CD1c-positive myeloid dendritic cell (primary cell): ENCODE results near the gene SLC6A4.

Experiments used
- DNase-seq: peaks from one replicate; pipeline ENCODE4 v3.0.0-alpha.2; 2016; ENCODE audit errors: extremely low spot score

The SLC6A4 gene

DNA sequence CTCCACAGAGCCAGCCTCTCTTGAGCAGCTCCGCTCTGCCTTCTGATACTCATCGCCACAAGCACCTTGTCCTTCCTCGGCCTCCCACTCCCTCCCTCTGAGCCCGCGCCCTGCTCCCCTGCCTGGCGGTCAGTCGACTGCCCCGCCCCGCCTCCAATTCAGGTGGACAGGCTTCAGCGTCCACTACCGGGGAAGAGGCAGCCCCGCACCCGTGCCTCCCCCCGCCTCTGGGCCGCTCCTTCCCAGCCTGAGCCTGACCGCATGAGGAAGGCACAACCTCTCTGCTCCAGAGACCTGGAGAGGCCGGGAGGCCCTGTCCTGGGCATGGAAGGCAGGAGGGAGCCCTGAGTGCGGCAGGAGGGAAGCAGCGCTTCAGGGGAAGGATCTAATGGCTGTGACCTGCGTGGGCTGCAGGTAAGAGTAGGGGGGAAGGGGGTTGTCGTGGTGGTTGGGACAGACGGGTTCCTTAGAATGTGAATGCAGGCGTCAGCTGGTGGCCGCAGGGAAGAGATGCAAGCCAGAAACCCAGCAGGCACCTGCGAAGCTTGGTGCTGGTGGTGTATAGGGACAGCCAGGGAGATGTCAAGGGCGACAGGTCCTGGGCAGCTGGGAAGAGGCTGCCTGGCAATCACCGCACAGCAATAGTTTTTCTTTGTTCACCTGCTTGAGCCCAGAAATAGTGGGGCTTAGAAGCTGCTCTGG lies 3.0 kb upstream of the SLC6A4 start:
- no peak for DNase-seq

DNA sequence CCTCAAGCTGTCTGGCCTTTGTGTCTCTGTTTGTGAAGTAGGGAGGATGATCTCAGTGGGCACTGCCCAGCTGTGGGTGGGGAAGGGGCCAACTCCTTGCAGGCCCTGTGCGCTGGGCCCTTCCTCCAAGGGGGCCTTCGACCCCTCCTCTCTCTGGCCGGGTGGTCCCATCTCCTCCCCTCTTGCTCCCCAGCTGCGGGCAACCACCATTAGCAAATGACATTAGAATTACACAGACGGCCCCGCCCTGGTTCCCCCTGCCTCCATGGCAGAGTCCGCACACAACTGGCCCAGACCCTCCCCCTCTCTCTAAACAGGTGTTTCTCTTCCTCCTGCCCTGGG lies 2.5 kb upstream of the SLC6A4 start:
- DNase-seq, result no peak

DNA sequence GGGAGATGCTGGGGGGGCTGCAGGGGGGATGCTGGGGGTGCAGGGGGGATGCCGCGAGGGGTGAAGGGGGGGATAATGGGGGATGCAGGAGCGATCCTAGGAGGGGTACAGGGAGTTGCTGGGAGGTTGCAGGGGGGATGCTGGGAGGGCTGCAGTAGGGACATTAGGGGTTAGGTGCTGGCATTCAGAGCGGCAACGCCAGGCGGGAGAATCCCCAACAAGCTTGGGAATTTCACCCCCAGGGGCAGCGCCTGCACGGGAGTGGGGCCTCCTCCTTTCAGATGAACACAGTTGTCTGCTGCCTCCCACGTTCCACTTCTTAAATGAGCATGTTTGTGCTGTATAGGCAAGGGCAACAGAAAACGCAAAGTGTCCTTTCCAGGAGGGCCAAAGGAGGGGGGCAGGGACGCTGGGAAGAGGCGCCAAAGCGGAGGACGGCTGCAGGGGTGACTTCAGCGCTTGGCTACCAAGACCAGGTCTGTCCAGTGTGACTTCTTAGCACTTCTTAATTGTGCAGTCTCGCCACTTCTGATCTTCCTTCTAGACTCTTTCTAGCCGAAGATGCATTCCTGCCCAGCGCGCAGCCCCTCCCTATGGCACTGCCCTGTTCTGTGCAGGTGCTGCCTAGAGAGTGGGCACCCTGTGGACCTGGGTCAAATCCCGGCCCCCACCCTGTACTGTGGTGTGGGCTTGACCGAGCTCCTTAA lies 2.0 kb upstream of the SLC6A4 start:
- DNase-seq, result no peak

DNA sequence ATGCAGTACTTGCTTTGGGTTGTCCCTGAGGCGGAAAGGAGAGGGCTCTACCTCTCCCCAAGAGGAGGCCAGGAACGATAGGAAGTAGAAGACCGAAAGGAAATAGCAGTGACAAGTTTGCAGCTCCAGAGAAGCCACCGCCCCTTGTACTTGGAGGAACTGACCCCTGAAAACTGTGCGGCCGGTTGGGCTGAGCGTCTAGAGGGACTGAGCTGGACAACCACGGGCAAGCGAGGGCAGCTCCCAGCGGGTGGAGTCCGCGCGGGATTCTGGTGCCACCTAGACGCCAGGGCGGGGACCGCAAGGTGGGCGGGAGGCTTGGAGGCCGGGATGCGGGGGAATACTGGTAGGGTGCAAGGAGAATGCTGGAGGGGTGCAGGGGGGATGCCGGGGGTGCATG lies 1.3 kb upstream of the SLC6A4 start:
- peak; percentile 48 for DNase-seq

DNA sequence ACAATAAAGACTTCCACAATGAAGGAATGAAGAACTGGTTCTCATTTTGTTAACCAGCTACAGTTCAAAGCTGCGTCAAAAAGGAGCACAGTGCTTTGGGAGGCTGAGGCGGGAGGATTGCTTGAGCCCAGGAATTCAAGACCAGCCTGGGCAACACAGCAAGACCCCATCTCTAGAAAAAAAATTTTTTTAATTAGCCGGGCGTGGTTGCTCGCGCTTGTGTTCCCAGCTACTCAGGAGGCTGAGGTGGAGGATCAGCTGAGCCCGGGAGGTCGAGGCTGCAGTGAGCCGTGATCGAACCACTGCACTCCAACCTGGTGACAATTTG lies 764 bp upstream of the SLC6A4 start:
- no peak for DNase-seq

DNA sequence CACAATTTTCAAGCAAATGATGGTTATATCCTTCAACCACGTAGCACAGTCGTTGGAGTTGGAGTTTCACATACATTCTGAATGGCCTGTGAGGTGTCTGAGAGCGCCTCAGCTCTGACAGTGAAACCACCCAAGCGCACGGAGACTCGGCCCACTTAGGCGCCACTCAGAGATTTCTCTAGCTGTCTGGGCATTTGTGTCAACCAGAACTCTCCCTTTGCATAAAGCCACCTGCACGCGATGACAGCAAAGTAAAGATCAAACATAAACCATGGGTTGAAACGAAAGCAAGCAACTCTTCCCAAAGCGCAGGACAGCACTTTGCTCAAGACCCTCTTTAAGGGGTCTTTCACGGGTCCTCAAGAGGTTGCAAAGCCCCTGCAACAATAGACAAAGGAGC lies 533 bp downstream of the SLC6A4 start:
- no peak for DNase-seq

DNA sequence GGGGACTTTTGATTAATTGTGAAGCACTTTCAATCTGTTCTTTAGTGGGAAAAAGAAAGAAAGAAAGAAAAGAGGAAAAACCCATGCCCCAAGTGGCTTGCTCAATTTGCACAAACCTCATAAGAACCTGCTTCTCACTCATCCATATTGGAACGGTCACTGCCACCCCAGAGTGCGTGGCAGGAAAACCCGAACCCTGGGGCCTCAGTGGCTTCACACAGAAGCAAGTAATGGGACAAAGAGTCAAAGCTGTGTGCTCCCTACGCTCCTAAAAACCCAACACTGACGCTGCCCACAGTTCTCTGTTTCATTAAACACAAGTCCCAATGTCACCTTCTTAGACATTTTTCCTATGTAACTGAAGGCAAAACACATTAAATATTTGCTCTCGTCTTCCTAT lies 1.2 kb downstream of the SLC6A4 start:
- no peak for DNase-seq

DNA sequence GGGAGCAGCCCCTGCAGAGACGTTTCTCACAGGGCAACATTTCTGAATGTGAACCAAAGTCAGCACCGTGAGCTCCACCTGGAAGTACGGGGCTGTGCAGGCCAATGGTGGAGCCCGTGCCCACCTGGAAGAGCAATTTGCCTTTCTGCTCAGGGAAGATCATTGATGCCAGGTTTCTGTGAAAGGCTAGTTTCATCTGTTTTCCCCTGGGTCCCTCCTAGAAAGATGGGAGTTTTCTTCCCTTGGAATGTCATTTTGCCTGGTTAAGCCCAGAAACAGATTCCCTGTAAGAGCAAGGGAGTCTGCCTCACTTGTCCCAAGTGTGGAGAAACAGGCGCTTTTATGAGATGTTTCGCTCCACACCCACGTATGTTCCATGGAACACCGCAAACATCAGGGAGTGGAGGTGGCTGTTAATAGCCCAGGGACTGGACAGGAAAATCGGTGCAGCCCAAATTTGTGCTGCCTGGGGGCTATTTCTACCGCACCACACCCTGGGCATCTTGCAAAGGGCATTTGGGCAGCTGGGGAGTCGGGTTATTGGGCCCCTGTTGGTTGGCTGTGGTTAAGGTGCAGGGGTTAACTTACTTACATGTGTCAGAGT lies 2.6 kb downstream of the SLC6A4 start:
- no peak for DNase-seq

DNA sequence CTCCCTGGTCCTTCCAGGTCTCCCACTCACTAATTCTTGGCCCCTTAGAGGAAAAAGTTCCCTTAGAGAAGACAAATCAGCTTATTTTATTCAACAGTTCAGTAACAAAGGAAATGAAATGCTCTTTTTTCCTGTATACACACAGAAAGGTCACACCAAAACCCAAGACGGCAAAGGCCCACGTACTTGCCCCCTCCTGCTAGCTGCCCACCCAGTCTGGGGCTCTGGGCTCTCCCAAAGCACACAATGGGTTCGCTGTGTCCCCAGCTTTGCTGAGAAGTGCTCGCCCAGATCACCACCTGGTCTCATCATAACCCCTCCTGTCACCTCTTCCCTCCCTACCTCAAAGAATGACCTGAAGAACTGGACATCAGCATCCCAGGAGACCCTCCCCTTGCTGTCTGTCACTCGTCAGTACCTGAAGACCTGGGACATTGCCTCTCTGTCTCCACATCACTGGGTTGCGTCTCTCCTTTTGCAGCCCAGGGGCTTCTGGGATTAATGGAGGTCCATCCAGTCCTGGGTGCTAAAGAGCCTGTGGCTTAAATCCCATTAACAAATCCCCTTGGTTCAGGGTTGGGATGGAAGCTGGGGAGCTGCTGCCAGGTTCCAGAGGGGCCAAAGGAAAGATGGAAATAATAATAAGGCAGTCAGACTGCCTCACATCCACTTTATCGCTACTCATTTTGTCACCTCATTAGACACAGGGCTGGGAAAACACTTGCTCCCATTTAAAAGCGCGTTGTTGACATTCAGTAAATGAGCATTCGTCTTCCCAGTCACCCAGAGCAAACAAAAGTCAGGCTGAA lies 3.3 kb downstream of the SLC6A4 start:
- no peak for DNase-seq

DNA sequence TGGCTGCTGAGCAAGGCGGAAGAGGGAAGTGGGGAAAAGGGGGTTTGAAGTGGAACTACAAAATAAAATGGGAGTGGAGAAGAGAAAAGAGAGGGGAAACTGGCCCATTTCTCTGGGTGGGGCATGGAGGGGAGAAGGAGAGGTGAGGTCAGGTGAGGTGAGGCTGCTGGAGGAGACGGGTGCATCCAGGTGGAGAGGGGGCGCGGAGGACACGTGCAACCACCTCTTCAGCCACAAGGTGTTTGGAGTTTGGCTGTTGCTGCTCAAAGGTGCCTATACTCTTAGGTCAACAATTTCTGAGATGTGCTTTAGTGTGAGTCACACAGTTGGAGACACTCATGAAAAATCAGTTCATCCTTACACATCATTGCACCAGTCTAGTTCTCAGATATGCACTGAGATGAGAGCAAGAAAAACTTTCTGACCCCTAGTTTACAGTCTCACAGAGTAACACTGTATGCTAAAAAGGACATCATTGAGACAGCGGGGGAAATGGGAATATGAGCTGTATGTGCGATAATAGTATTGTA lies 4.8 kb downstream of the SLC6A4 start:
- DNase-seq, result no peak

DNA sequence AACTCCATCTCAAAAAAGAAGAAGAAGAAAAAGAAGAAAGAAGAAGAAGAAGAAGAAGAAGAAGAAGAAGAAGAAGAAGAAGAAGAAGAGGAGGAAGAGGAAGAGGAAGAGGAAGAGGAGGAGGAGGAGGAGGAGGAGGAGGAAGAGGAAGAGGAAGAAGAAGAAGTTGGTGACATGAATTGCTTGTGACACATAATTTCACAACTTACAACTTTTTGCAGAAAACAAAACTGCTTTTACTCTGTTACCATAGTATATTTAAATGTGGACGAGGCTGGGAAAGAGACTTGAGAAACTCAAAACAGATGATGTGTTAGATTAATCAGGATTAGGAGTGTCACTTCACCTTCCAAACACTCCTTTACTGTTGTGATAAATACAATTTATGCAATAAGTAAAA lies 5.5 kb downstream of the SLC6A4 start:
- DNase-seq, result peak; percentile 51

DNA sequence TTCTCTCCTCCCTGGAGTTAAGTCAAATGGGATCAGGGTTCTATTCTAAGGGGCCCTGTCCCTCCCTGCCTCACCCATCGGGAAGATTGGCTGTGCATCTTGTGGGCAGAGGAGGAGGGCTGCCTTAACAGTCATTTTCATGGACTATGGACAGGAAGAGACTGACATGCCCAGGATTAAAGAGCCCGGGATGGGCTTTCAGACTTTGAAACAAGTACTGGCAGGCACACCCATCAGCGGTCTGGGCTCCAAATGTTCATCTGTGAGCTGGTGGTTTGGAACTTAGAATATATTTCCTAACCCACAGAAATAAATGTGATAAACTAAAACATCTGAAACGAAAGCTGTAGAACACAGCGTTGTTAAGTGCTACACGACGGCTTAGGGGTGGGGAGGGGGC lies 6.5 kb downstream of the SLC6A4 start:
- DNase-seq, result no peak

DNA sequence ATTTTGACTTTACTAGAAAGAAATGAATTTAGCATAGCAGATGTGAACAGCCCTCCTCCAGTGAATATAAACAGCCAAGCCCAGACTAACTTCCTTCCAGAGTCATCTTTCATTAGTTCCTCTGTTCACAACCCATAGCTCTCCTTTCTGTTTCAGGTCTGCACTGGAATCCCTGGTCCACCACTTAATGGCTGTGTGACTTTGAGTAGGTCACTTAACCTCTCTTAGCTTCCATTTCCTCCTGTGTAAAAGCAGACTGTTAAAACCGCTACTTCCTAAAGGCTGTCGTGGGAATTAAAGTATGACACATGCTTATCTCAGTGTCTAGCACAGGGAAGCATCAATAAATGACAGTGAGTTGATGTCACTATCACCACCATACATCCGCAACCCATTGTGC lies 7.5 kb downstream of the SLC6A4 start:
- DNase-seq, result no peak

DNA sequence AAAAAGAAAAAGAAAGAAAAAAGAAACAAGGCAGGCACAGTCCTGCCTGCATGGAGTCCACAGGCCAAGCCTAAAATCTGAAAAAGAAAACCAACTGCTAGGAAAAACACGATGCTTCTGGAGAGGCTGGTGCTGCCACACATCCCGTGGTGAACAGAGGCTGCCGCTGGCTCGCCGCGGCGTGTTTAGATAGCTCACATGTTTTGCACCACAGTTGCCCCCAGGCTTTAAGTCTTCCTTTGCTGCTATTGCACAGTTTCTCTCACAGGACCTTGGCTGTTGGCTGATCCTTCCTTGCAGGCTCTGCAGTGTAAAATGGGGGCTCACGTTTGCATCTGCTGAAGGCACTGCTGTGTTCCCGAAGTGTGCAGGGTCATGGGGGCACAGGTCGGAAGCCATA lies 8.6 kb downstream of the SLC6A4 start:
- DNase-seq, result no peak

DNA sequence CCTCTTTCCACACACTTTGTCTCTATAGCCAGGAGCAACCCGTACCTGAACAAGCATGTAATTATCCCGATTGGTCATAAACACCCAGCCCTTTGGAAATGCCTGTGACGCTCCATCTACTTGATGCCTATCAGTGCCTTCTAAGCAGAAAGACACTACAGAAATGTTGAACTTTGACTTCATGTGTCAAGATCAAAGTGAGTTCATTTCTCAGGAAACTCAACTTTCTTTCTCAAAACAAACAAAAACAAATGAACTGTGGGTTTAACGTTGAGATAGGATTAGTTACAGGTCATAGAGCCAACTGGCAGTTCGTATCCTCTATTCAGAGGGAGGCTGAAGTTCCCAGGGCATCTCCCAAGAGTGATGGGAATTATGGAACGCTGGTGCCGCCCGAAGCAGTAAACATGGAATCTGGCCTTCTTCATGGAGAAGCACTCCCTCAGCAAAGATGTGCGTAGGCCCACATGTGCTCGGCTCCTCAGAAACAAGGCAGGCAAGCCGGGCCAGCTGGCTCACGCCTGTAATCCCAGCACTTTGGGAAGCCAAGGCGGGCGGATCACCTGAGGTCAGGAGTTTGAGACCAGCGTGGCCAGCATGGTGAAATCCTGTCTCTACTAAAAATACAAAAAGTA lies 9.5 kb downstream of the SLC6A4 start:
- DNase-seq, result no peak

DNA sequence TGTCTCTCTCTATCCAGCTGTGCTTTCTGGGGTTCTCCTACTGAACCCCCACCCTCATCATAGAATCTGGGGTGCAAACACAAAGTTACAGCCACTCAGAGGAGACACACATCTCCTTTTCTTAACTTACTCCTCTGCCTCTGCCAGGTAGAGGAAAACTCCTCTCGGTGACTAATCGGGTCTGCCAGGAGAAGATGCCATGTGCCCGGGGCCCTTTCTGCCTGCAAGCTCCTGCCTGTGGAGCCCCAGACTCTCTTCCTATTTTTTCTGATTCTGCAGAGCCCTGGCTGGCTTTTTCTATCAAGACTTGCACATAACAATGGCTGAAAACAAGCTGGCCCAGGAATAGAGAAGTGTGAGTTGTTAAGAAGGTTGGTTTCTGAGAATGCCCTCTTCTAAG lies 10.4 kb downstream of the SLC6A4 start:
- DNase-seq, result no peak

DNA sequence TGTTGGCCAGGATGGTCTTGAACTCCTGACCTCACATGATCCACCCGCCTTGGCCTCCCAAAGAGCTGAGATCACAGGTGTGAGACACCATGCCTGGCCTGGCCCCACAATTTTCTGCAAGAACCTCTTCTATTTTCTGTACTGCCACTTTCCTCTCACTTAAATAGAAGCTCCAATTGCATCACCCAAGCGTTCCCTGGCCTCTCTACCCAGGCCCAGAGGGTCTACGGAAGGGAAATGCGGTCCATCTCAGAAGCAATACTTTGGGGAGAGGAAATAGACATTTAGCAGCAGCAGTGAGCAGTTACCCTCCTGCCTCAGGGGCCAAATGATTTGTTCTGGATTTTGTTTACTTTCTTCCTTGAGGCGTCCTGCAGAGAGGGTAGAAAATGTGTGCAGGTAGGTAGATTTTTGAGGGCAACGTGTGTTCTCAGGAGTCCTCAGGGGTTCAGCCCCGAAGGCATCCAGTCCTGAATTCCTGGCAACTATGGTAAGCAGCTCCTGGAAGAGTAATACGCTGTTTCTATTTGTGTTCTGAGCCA lies 11.0 kb downstream of the SLC6A4 start:
- no peak for DNase-seq

DNA sequence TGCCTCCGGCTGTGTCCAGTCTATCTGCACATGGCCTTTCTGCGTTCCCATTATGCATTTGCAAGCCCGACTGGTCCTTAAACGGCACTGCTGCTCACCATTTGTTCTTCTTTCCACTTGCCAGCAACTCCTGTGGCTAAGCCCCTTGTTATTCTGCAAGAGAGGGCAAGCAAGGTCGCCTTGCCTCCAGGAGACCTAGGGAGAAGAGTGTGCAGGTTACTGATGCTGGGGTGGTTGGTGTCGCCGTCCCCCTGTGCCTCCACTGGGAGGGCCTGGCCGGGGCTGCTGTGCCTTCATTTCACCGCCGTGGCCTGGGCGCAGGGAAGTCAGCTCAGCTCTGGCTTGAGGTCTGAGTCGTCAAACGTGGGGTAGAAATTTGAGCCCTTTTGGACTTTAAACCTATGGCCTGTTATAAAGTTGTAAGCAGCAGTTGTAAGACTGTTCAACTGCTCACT lies 12.7 kb downstream of the SLC6A4 start:
- no peak for DNase-seq

DNA sequence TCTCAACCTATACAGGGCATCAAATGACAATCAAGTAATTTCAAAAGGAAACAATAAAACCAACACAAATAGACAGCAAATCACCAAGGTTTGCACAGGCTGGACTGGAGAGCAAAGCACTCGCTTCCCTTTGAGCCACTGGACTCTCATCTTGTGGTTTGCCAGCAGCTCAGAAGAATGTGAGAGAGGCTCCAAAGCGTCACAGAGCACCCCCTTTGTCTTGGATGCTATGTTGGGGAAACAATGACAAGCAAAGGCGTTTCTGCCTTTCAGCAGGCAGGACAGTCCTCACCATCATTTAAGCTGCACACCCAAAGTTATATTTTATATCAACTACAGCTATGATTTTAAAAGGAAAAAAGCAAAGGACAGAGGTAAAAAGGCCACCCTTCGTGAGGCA lies 13.2 kb downstream of the SLC6A4 start:
- no peak for DNase-seq

DNA sequence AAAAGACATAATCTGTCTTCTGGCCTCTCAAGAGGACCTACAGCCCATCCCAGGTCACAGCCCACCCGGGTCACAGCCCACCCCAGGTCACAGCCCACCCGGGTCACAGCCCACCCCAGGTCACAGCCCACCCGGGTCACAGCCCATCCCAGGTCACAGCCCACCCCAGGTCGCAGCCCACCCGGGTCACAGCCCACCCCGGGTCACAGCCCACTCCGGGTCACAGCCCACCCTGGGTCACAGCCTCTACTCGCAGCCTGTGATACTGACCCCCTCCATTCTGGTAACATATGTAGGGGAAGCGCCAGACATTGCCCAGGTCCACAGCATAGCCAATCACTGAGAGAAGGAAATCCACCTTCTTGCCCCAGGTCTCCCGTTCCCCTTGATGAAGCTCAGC lies 14.2 kb downstream of the SLC6A4 start:
- no peak for DNase-seq

DNA sequence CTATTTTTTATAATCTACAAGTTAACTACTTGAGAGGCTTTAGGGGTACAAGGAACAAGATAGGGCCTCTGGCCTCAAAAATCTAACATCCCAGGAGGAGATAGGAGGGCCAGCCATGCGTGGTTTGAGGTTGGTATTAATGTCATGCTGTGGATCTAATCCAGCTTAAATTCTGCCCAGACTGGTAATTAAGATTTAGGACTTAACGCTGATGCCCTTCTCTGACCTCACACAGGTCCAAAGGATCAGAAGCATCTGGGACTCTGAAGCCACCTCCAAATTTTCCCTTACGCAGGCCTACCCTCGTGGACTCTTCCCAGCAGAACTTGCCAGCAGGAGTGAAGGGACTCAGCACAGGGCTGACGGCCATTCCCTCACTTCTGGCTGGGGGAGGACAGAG lies 15.1 kb downstream of the SLC6A4 start:
- DNase-seq, result no peak

DNA sequence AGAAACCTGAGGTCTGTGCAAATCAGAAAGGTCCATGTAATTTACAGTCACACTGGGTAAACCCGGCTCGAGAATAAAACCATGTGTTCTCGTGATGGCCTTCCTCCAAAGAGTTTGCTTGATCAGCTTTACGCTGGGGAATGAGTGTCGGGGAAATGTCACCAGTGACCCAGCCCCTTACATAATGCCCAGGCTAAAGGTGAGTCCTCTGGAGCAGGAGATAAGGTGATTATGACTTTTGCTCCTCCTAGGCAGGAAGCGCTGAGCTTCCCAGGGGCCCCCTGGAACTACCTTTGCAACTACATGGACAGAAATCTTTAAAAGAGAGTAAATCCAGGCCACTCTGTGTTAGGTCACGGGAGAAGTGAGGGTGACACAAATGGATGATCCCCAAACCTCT lies 15.7 kb downstream of the SLC6A4 start:
- DNase-seq, result no peak
